Measurements from ENCODE around the gene LAMA3.

The LAMA3 gene

GRCh38 chr18:23998018-23998417, 308.8 kb downstream of the LAMA3 start:
- Histone ChIP-seq H3K4me1 (ENCODE audit: control insufficient read depth in 2 of 2, insufficient read depth in 1 of 2, low read depth in 1 of 2, low read length in 2 of 2) (peaks cover 0 to 3% of the 10 kb centered on the region in 2 donors), H2AFZ (ENCODE audit: low read length) (no peak overlapping the region)

GRCh38 chr18:23998820-23999219, 309.6 kb downstream of the LAMA3 start:
- H3K4me1 ChIP-seq (ENCODE audit: control insufficient read depth in 2 of 2, insufficient read depth in 1 of 2, low read depth in 1 of 2, low read length in 2 of 2), result peaks cover 0 to 3% of the 10 kb centered on the region in 2 donors
- WGBS, 2 donors (ENCODE audit: extremely low coverage in 2 of 2, insufficient read length in 2 of 2, insufficient replicate concordance in 1 of 2), result no CpG with 5 or more reads among the region's 4 CpGs
- H2AK5ac ChIP-seq (ENCODE audit: low read depth, low read length), result no peak overlapping the region
- no peak overlapping the region for H2AFZ ChIP-seq (ENCODE audit: low read length)
- DNase-seq (ENCODE audit: low spot score), result no peak
- H3K18ac ChIP-seq (ENCODE audit: low read length), result no peak overlapping the region
- no peak overlapping the region for H3K4me3 ChIP-seq (ENCODE audit: low read length in 2 of 2)
- no peaks in the 10 kb centered on the region for H3K9me3 ChIP-seq (replicated peaks in 1 of 2; ENCODE audit: control insufficient read depth in 2 of 2, insufficient read depth in 1 of 2, low read depth in 1 of 2, low read length in 2 of 2)
- no peak overlapping the region for H3K23ac ChIP-seq (ENCODE audit: low read depth, low read length, poor library complexity)
- no peak overlapping the region for H3K27ac ChIP-seq (replicated peaks; ENCODE audit: low read length)
- no peak overlapping the region for H3K14ac ChIP-seq (ENCODE audit: low read length)
- H2BK12ac ChIP-seq (ENCODE audit: low read length), result no peak overlapping the region
- no peak overlapping the region for H2BK120ac ChIP-seq (ENCODE audit: low read depth, low read length)
- no peak overlapping the region for H2BK5ac ChIP-seq (ENCODE audit: low read length)
- no peaks in the 10 kb centered on the region for H3K79me1 ChIP-seq (ENCODE audit: low read depth, low read length)
- no peak overlapping the region for H2BK15ac ChIP-seq (ENCODE audit: low read length)
- no peaks in the 10 kb centered on the region for H3K36me3 ChIP-seq (replicated peaks in 1 of 2; ENCODE audit: control insufficient read depth in 2 of 2, insufficient read depth in 2 of 2, low read length in 2 of 2)
- no peak overlapping the region for H4K8ac ChIP-seq (ENCODE audit: low read depth, low read length)
- no peak overlapping the region for H3K9ac ChIP-seq (ENCODE audit: low read depth, low read length, poor library complexity)
- H3K27me3 ChIP-seq (ENCODE audit: control insufficient read depth in 3 of 3, insufficient read depth in 3 of 3, low read depth in 1 of 3, low read length in 3 of 3), result peaks cover 0 to 21% (median 0%) of the 10 kb centered on the region in 3 experiments
- H3K4ac ChIP-seq (ENCODE audit: low read length), result no peak overlapping the region
- no peak overlapping the region for H4K91ac ChIP-seq (ENCODE audit: low read depth, low read length, poor library complexity)
- no peak overlapping the region for H3K4me2 ChIP-seq (ENCODE audit: insufficient read depth, low read length, poor library complexity, severe bottlenecking)

More at GRCh38 chr18:23998018-23998417, 308.8 kb downstream of the LAMA3 start:
- no peak overlapping the region for H3K4me2 ChIP-seq (ENCODE audit: insufficient read depth, low read length, poor library complexity, severe bottlenecking)
- DNase-seq (ENCODE audit: low spot score), result no peak
- no peak overlapping the region for H2BK5ac ChIP-seq (ENCODE audit: low read length)
- no peaks in the 10 kb centered on the region for H3K9me3 ChIP-seq (replicated peaks in 1 of 2; ENCODE audit: control insufficient read depth in 2 of 2, insufficient read depth in 1 of 2, low read depth in 1 of 2, low read length in 2 of 2)
- WGBS, 2 donors (ENCODE audit: extremely low coverage in 2 of 2, insufficient read length in 2 of 2, insufficient replicate concordance in 1 of 2), result no CpG with 5 or more reads among the region's 2 CpGs
- H3K27ac ChIP-seq (replicated peaks; ENCODE audit: low read length), result no peak overlapping the region
- H3K4me3 ChIP-seq (ENCODE audit: low read length in 2 of 2), result no peak overlapping the region
- H3K18ac ChIP-seq (ENCODE audit: low read length), result no peak overlapping the region
- H2BK15ac ChIP-seq (ENCODE audit: low read length), result no peak overlapping the region
- no peaks in the 10 kb centered on the region for H3K36me3 ChIP-seq (replicated peaks in 1 of 2; ENCODE audit: control insufficient read depth in 2 of 2, insufficient read depth in 2 of 2, low read length in 2 of 2)
- H3K9ac ChIP-seq (ENCODE audit: low read depth, low read length, poor library complexity), result no peak overlapping the region
- H3K14ac ChIP-seq (ENCODE audit: low read length), result no peak overlapping the region
- no peak overlapping the region for H2BK120ac ChIP-seq (ENCODE audit: low read depth, low read length)
- no peak overlapping the region for H2BK12ac ChIP-seq (ENCODE audit: low read length)
- no peaks in the 10 kb centered on the region for H3K79me1 ChIP-seq (ENCODE audit: low read depth, low read length)
- H3K23ac ChIP-seq (ENCODE audit: low read depth, low read length, poor library complexity), result no peak overlapping the region
- no peak overlapping the region for H4K8ac ChIP-seq (ENCODE audit: low read depth, low read length)
- peaks cover 0 to 21% (median 0%) of the 10 kb centered on the region in 3 experiments for H3K27me3 ChIP-seq (ENCODE audit: control insufficient read depth in 3 of 3, insufficient read depth in 3 of 3, low read depth in 1 of 3, low read length in 3 of 3)
- no peak overlapping the region for H2AK5ac ChIP-seq (ENCODE audit: low read depth, low read length)
- no peak overlapping the region for H4K91ac ChIP-seq (ENCODE audit: low read depth, low read length, poor library complexity)
- H3K4ac ChIP-seq (ENCODE audit: low read length), result no peak overlapping the region

GRCh38 chr18:24000613-24001490, 311.6 kb downstream of the LAMA3 start:
- no peak overlapping the region for H3K4me3 ChIP-seq (ENCODE audit: low read length in 2 of 2)
- DNase-seq (ENCODE audit: low spot score), result no peak

GRCh38 chr18:24002479-24002878, 313.2 kb downstream of the LAMA3 start:
- no peak overlapping the region for H4K8ac ChIP-seq (ENCODE audit: low read depth, low read length)
- no peak for DNase-seq (ENCODE audit: low spot score)
- no peak overlapping the region for H2BK15ac ChIP-seq (ENCODE audit: low read length)
- no peaks in the 10 kb centered on the region for H3K79me1 ChIP-seq (ENCODE audit: low read depth, low read length)
- H3K9me3 ChIP-seq (replicated peaks in 1 of 2; ENCODE audit: control insufficient read depth in 2 of 2, insufficient read depth in 1 of 2, low read depth in 1 of 2, low read length in 2 of 2), result no peaks in the 10 kb centered on the region
- no peak overlapping the region for H2AFZ ChIP-seq (ENCODE audit: low read length)
- no peak overlapping the region for H4K91ac ChIP-seq (ENCODE audit: low read depth, low read length, poor library complexity)
- H3K4me3 ChIP-seq (ENCODE audit: low read length in 2 of 2), result no peak overlapping the region
- peaks cover 0 to 27% (median 0%) of the 10 kb centered on the region in 3 experiments for H3K27me3 ChIP-seq (ENCODE audit: control insufficient read depth in 3 of 3, insufficient read depth in 3 of 3, low read depth in 1 of 3, low read length in 3 of 3)
- no CpG with 5 or more reads among the region's 3 CpGs for WGBS, 2 donors (ENCODE audit: extremely low coverage in 2 of 2, insufficient read length in 2 of 2, insufficient replicate concordance in 1 of 2)
- no peak overlapping the region for H3K18ac ChIP-seq (ENCODE audit: low read length)
- H3K9ac ChIP-seq (ENCODE audit: low read depth, low read length, poor library complexity), result no peak overlapping the region
- no peak overlapping the region for H2BK12ac ChIP-seq (ENCODE audit: low read length)
- no peak overlapping the region for H3K23ac ChIP-seq (ENCODE audit: low read depth, low read length, poor library complexity)
- no peak overlapping the region for H2BK5ac ChIP-seq (ENCODE audit: low read length)
- H3K4ac ChIP-seq (ENCODE audit: low read length), result no peak overlapping the region
- H3K14ac ChIP-seq (ENCODE audit: low read length), result no peak overlapping the region
- H3K36me3 ChIP-seq (replicated peaks in 1 of 2; ENCODE audit: control insufficient read depth in 2 of 2, insufficient read depth in 2 of 2, low read length in 2 of 2), result no peaks in the 10 kb centered on the region
- H3K27ac ChIP-seq (replicated peaks; ENCODE audit: low read length), result no peak overlapping the region
- no peak overlapping the region for H2AK5ac ChIP-seq (ENCODE audit: low read depth, low read length)
- H2BK120ac ChIP-seq (ENCODE audit: low read depth, low read length), result no peak overlapping the region
- no peaks in the 10 kb centered on the region for H3K4me1 ChIP-seq (ENCODE audit: control insufficient read depth in 2 of 2, insufficient read depth in 1 of 2, low read depth in 1 of 2, low read length in 2 of 2)
- H3K4me2 ChIP-seq (ENCODE audit: insufficient read depth, low read length, poor library complexity, severe bottlenecking), result no peak overlapping the region

More at GRCh38 chr18:24000613-24001490, 311.6 kb downstream of the LAMA3 start:
- Histone ChIP-seq H3K27me3 (ENCODE audit: control insufficient read depth in 3 of 3, insufficient read depth in 3 of 3, low read depth in 1 of 3, low read length in 3 of 3) (peaks cover 0 to 26% (median 0%) of the 10 kb centered on the region in 3 experiments), H4K8ac (ENCODE audit: low read depth, low read length) (no peak overlapping the region), H2AK5ac (ENCODE audit: low read depth, low read length) (no peak overlapping the region), H2BK15ac (ENCODE audit: low read length) (no peak overlapping the region), H2BK120ac (ENCODE audit: low read depth, low read length) (no peak overlapping the region), H2AFZ (ENCODE audit: low read length) (no peak overlapping the region), H3K36me3 (replicated peaks in 1 of 2; ENCODE audit: control insufficient read depth in 2 of 2, insufficient read depth in 2 of 2, low read length in 2 of 2) (no peaks in the 10 kb centered on the region), H3K79me1 (ENCODE audit: low read depth, low read length) (no peaks in the 10 kb centered on the region), H3K9ac (ENCODE audit: low read depth, low read length, poor library complexity) (no peak overlapping the region), H3K9me3 (replicated peaks in 1 of 2; ENCODE audit: control insufficient read depth in 2 of 2, insufficient read depth in 1 of 2, low read depth in 1 of 2, low read length in 2 of 2) (no peaks in the 10 kb centered on the region), H3K4me1 (ENCODE audit: control insufficient read depth in 2 of 2, insufficient read depth in 1 of 2, low read depth in 1 of 2, low read length in 2 of 2) (no peaks in the 10 kb centered on the region), H3K14ac (ENCODE audit: low read length) (no peak overlapping the region), H3K4ac (ENCODE audit: low read length) (no peak overlapping the region), H4K91ac (ENCODE audit: low read depth, low read length, poor library complexity) (no peak overlapping the region), H3K27ac (replicated peaks; ENCODE audit: low read length) (no peak overlapping the region), H3K23ac (ENCODE audit: low read depth, low read length, poor library complexity) (no peak overlapping the region), H3K4me2 (ENCODE audit: insufficient read depth, low read length, poor library complexity, severe bottlenecking) (no peak overlapping the region), H2BK5ac (ENCODE audit: low read length) (no peak overlapping the region), H3K18ac (ENCODE audit: low read length) (no peak overlapping the region), H2BK12ac (ENCODE audit: low read length) (no peak overlapping the region)
- WGBS, 2 donors (ENCODE audit: extremely low coverage in 2 of 2, insufficient read length in 2 of 2, insufficient replicate concordance in 1 of 2), result no CpG with 5 or more reads among the region's 8 CpGs

Measured in neuronal stem cell (in vitro differentiated cells).